ENCODE measurements around the gene SUSD3.
"Not testable (repeated sequence)": the region's sequence is repeated elsewhere in the genome, so short reads cannot be mapped to it uniquely, and the experiment has no call there.

The SUSD3 gene
- 14.4 to 36.0 (median 24.2) reads per million in 3 donors for total RNA-seq

DNA sequence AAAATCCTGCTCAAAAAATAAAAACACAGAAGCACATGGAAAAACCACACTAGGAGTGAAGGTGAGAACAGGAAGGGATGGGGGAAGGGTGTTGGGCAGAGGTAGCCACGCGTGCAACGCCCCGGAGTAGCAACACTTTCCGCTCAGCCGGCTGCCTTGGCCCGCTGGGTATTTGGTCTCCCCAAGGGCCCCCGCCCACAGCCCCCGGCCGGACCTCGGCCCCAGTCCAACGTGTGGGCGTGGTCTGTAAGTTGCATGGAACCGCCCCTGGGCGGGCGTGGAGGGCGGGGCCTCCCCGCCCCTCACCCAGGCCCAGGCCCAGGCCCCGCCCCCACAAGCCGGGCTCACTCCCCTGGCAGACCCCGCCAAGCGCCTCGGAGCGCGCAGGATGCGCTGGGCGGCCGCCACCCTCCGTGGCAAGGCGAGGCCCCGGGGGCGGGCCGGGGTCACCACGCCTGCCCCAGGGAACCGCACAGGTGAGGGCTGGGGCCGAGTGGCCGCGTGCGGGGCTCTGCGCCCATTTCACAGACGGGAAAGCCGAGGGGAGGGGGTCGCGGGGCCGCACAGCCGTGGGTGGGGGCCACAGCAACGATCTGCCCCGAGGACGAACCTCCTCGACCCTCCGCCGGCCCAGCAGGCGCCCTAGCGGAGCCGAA lies at the start of gene SUSD3:
Gene SUSD3, plus strand, starts transcription at position 347 of the 656 bp plus-strand sequence. Its CDS starts 42 bp downstream, at position 389.
- H3K27me3 ChIP-seq (replicated peaks; ENCODE audit: control insufficient read depth, insufficient read depth, low read length, poor library complexity, severe bottlenecking) = no peaks in the 10 kb centered on the region
- H3K36me3 ChIP-seq (ENCODE audit: control insufficient read depth, insufficient read depth, low read length) = no peaks in the 10 kb centered on the region
- peak; percentile 45 to 65 (median 54) for DNase-seq
- peaks cover 53% of the 10 kb centered on the region for H3K4me1 ChIP-seq (ENCODE audit: control insufficient read depth, insufficient read depth, low read length, poor library complexity, severe bottlenecking)
- H3K27ac ChIP-seq (ENCODE audit: insufficient read depth, low read length, poor library complexity, severe bottlenecking) = peak within 1 kb of the TSS; percentile 89
- no peaks in the 10 kb centered on the region for H3K9me3 ChIP-seq (ENCODE audit: control insufficient read depth, low read length)
- peak within 1 kb of the TSS; percentile 66 for H3K4me3 ChIP-seq (ENCODE audit: insufficient read depth, low read depth, low read length, poor library complexity, severe bottlenecking)

DNA sequence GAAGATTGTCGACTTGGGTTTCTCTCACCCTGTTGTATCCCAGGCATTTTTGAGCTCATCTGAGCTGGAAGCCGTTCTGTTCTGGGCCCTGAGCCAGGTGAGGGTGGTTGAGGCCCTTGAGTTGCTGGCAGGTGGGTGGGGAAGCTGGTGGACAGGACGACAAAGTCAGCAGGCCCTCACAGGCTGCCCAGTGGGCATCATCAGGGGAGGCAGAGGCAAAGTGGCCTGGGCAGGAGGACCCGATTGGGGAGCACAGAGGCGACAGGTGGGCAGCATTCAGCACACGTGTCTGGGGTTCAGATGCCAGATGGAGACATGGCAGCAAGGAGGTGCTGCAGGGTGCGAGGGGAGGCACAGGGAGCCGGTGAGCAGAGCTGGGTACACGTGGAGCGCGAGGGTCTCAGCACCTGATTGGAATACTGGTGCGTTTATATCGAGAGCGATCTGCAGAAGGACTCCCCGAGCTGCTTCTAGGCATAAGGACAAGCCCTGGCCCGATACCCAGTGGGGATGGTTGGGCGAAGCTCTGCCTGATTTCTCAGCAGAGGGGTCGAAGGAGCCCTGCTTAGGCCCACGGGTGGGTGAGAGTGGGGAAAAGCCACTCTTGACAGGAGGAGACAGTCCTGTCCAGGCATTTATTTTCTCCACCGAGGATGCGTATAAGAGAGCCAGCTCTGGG lies 49.0 kb upstream of the SUSD3 start:
- DNase-seq = no peak
- H3K4me3 ChIP-seq (ENCODE audit: insufficient read depth, low read depth, low read length, poor library complexity, severe bottlenecking) = no peak overlapping the region
- peaks cover 88% of the 10 kb centered on the region for H3K36me3 ChIP-seq (ENCODE audit: control insufficient read depth, insufficient read depth, low read length)
- H3K27ac ChIP-seq (ENCODE audit: insufficient read depth, low read length, poor library complexity, severe bottlenecking) = peak overlapping the region; percentile 42
- peaks cover 4% of the 10 kb centered on the region for H3K4me1 ChIP-seq (ENCODE audit: control insufficient read depth, insufficient read depth, low read length, poor library complexity, severe bottlenecking)
- no peaks in the 10 kb centered on the region for H3K9me3 ChIP-seq (ENCODE audit: control insufficient read depth, low read length)
- H3K27me3 ChIP-seq (replicated peaks; ENCODE audit: control insufficient read depth, insufficient read depth, low read length, poor library complexity, severe bottlenecking) = no peaks in the 10 kb centered on the region

DNA sequence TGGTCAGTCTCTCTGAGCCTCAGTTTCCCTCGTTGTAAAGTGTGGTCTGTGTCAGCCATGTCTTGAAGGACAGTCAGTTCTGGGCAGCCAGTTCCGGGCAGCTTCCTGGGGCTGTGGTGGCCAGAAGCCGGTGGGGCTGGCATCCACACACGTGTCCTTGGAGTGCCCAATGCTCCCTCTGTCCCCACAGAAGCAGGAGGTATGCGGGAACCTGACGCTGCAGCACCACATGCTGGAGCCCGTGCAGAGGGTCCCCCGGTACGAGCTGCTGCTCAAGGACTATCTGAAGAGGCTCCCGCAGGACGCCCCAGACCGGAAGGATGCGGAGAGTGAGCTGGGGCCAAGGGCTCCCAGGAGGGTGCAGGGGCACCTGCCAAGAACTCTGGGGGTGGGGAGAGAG lies 48.4 kb upstream of the SUSD3 start:
- no peaks in the 10 kb centered on the region for H3K4me1 ChIP-seq (ENCODE audit: control insufficient read depth, insufficient read depth, low read length, poor library complexity, severe bottlenecking)
- DNase-seq = no peak
- H3K27ac ChIP-seq (ENCODE audit: insufficient read depth, low read length, poor library complexity, severe bottlenecking) = peak overlapping the region; percentile 42
- peaks cover 86% of the 10 kb centered on the region for H3K36me3 ChIP-seq (ENCODE audit: control insufficient read depth, insufficient read depth, low read length)
- H3K27me3 ChIP-seq (replicated peaks; ENCODE audit: control insufficient read depth, insufficient read depth, low read length, poor library complexity, severe bottlenecking) = no peaks in the 10 kb centered on the region
- no peaks in the 10 kb centered on the region for H3K9me3 ChIP-seq (ENCODE audit: control insufficient read depth, low read length)
- no peak overlapping the region for H3K4me3 ChIP-seq (ENCODE audit: insufficient read depth, low read depth, low read length, poor library complexity, severe bottlenecking)

DNA sequence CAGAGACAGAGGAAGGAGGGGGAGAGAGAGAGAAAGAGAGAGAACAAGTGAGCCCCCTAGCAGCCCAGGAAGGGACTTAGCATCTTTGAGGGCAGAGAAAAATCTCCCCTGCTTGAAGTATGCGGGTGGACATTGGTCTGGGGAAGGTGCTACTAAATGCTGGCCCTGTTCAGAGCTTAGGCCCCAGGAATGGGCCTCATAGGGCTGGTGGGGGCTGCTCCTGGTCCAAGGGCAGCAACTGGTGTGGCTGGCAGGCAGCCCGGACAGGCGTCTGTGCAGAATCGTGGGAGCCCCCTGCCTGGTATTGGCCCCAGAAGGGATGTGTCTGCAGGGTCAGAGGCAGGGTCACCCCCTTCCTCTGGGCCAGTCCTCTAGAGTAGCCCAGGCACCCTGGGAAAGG lies 47.8 kb upstream of the SUSD3 start:
- Histone ChIP-seq H3K36me3 (ENCODE audit: control insufficient read depth, insufficient read depth, low read length) (peaks cover 86% of the 10 kb centered on the region), H3K27me3 (replicated peaks; ENCODE audit: control insufficient read depth, insufficient read depth, low read length, poor library complexity, severe bottlenecking) (no peaks in the 10 kb centered on the region), H3K4me1 (ENCODE audit: control insufficient read depth, insufficient read depth, low read length, poor library complexity, severe bottlenecking) (no peaks in the 10 kb centered on the region), H3K27ac (ENCODE audit: insufficient read depth, low read length, poor library complexity, severe bottlenecking) (peak overlapping the region; percentile 42), H3K4me3 (ENCODE audit: insufficient read depth, low read depth, low read length, poor library complexity, severe bottlenecking) (no peak overlapping the region), H3K9me3 (ENCODE audit: control insufficient read depth, low read length) (no peaks in the 10 kb centered on the region)
- no peak for DNase-seq

DNA sequence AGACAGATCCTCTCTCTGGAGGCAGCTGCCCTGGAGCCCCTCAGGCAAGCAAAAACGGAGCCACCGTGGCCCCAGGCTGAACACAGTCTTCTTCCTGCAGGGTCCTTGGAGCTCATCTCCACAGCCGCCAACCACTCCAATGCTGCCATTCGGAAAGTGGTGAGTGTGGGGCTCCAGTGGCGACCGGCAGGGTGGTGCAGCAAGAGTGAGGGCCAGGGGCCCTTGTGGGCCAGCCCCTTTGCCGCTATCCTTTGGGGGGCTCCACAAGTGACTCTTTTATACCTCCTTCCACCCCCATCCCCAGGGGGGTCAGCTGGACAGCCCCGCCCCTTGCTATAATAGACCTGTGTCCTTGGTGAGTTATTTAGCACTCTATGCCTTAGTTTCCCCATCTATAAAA lies 47.4 kb upstream of the SUSD3 start:
- H3K27me3 ChIP-seq (replicated peaks; ENCODE audit: control insufficient read depth, insufficient read depth, low read length, poor library complexity, severe bottlenecking) = no peaks in the 10 kb centered on the region
- no peak for DNase-seq
- peak overlapping the region; percentile 42 for H3K27ac ChIP-seq (ENCODE audit: insufficient read depth, low read length, poor library complexity, severe bottlenecking)
- H3K36me3 ChIP-seq (ENCODE audit: control insufficient read depth, insufficient read depth, low read length) = peaks cover 86% of the 10 kb centered on the region
- H3K4me1 ChIP-seq (ENCODE audit: control insufficient read depth, insufficient read depth, low read length, poor library complexity, severe bottlenecking) = no peaks in the 10 kb centered on the region
- no peak overlapping the region for H3K4me3 ChIP-seq (ENCODE audit: insufficient read depth, low read depth, low read length, poor library complexity, severe bottlenecking)
- no peaks in the 10 kb centered on the region for H3K9me3 ChIP-seq (ENCODE audit: control insufficient read depth, low read length)

DNA sequence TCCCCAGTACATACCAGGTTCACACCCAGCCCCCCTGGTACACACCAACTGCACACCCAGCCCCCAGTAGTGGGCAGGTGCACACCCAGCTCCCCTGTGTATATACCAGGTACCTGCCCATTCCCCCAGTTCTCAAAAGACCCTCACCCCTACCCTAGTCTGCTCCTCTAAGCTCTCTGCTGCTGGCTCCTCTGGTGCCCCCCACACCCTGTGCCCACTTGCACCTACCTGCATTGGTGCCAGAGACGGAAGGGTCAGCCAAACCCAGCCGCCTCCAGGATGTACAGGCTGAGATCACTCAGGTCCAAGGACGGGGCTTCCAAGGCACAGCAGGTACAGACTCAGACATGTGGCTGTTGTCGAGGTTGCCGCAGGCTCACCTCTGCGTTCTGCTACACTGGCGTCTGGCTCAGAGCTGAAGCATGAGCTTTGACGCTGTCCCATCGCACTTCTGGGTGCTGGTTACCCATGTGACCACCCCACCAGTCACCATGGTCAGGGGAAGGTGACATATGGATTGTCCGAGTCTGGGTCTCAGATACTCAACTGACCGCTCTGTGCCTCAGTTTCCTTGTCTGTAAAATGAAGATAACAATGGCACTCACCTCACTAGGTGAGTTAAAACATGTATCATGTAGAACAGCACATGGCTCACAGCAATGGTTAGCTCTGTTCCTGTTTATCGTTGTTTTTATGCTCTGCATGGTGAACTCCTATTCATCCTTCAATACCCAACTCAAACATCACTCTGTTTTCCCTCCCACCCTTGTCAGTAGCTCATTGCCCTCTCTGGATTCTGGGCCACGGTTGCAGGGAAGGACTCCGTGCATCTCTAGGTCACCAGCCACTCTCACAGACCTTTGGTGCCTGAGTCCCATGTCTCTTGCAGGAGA lies 45.3 kb upstream of the SUSD3 start:
- Histone ChIP-seq H3K27ac (ENCODE audit: insufficient read depth, low read length, poor library complexity, severe bottlenecking) (no peak overlapping the region), H3K4me3 (ENCODE audit: insufficient read depth, low read depth, low read length, poor library complexity, severe bottlenecking) (no peak overlapping the region), H3K36me3 (ENCODE audit: control insufficient read depth, insufficient read depth, low read length) (peaks cover 88% of the 10 kb centered on the region), H3K4me1 (ENCODE audit: control insufficient read depth, insufficient read depth, low read length, poor library complexity, severe bottlenecking) (no peaks in the 10 kb centered on the region), H3K27me3 (replicated peaks; ENCODE audit: control insufficient read depth, insufficient read depth, low read length, poor library complexity, severe bottlenecking) (no peaks in the 10 kb centered on the region), H3K9me3 (ENCODE audit: control insufficient read depth, low read length) (no peaks in the 10 kb centered on the region)
- no peak for DNase-seq

DNA sequence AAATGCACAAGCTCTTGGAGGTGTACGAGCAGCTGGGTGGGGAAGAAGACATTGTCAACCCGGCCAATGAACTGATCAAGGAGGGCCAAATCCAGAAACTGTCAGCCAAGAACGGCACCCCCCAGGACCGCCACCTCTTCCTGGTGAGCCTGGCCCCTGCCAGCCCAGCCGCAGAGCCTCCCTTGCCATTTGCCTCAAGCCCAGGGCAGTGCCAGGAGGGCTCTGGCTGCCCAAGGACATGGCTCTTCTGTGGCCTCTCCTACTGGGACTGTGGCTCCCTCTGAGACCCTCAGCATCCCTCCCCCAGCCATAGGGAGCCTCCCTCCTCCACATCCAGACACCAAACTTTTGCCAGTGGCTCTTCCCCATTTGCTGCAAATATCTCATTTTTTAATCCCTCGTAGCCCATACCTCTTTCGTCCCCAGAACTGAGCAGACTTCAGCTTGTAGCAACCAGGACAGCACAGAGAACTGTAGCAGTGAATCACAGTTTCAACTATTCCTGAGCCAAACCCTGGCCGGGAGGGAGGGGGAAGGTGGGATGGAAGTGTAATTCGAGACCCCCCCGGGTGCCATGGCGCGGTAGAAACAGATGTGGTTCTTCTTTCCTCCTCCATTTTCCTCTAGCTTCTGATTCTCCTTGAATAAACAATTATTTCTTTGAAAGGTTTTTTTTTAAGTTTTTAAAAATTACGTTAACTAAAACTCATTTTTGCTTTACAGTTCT lies 44.5 kb upstream of the SUSD3 start:
- Histone ChIP-seq H3K36me3 (ENCODE audit: control insufficient read depth, insufficient read depth, low read length) (peaks cover 89% of the 10 kb centered on the region), H3K27ac (ENCODE audit: insufficient read depth, low read length, poor library complexity, severe bottlenecking) (no peak overlapping the region), H3K27me3 (replicated peaks; ENCODE audit: control insufficient read depth, insufficient read depth, low read length, poor library complexity, severe bottlenecking) (no peaks in the 10 kb centered on the region), H3K9me3 (ENCODE audit: control insufficient read depth, low read length) (no peaks in the 10 kb centered on the region), H3K4me3 (ENCODE audit: insufficient read depth, low read depth, low read length, poor library complexity, severe bottlenecking) (no peak overlapping the region), H3K4me1 (ENCODE audit: control insufficient read depth, insufficient read depth, low read length, poor library complexity, severe bottlenecking) (no peaks in the 10 kb centered on the region)
- DNase-seq = no peak

DNA sequence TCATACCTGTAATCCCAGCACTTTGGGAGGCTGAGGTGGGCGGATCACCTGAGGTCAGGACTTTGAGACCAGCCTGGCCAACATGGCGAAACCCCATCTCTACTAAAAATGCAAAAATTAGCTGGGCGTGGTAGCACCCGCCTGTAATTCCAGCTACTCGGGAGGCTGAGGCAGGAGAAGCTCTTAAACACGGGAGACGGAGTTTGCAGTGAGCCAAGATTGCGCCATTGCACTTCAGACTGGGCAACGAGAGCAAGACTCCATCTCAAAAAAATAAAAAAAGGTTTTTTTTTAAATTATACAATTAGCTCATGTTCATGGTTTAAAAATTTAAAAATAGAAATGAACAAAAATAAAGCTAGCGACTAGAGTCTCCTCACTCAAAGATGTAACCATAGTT lies 43.3 kb upstream of the SUSD3 start:
- H3K4me1 ChIP-seq (ENCODE audit: control insufficient read depth, insufficient read depth, low read length, poor library complexity, severe bottlenecking); H3K27ac ChIP-seq (ENCODE audit: insufficient read depth, low read length, poor library complexity, severe bottlenecking); H3K4me3 ChIP-seq (ENCODE audit: insufficient read depth, low read depth, low read length, poor library complexity, severe bottlenecking); H3K27me3 ChIP-seq (replicated peaks; ENCODE audit: control insufficient read depth, insufficient read depth, low read length, poor library complexity, severe bottlenecking); DNase-seq; H3K9me3 ChIP-seq (ENCODE audit: control insufficient read depth, low read length): not testable (repeated sequence)
- peaks cover 89% of the 10 kb centered on the region for H3K36me3 ChIP-seq (ENCODE audit: control insufficient read depth, insufficient read depth, low read length)

DNA sequence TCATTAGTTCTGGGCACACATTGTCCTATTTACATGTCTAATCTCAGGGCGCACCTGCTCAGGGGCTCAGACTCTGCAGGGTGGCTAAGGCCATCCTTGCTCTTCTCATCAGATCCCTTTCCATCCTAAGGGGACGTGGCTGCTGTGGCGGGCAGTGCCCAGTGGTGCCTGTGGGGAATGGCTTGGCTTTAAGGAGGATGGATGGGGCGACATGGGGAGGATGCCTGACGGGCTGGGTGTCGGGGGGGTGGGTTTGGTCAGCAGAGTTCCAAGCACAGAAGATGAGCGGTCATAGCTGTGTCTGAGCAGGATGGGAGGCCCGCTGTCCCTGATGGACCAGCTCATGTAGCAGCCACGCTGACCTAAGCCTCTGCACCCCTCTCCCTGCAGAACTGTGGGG lies 40.9 kb upstream of the SUSD3 start:
- no peak overlapping the region for H3K27ac ChIP-seq (ENCODE audit: insufficient read depth, low read length, poor library complexity, severe bottlenecking)
- H3K4me1 ChIP-seq (ENCODE audit: control insufficient read depth, insufficient read depth, low read length, poor library complexity, severe bottlenecking) = peaks cover 19% of the 10 kb centered on the region
- no peak overlapping the region for H3K4me3 ChIP-seq (ENCODE audit: insufficient read depth, low read depth, low read length, poor library complexity, severe bottlenecking)
- DNase-seq = no peak
- no peaks in the 10 kb centered on the region for H3K9me3 ChIP-seq (ENCODE audit: control insufficient read depth, low read length)
- no peaks in the 10 kb centered on the region for H3K27me3 ChIP-seq (replicated peaks; ENCODE audit: control insufficient read depth, insufficient read depth, low read length, poor library complexity, severe bottlenecking)
- H3K36me3 ChIP-seq (ENCODE audit: control insufficient read depth, insufficient read depth, low read length) = peaks cover 94% of the 10 kb centered on the region
